ENCODE data around the gene STAG3. TPM values are rescaled to one million over a fixed set of nuclear protein-coding genes. Genes with fewer than 3 reads are reported as not detected.

The STAG3 gene
- total RNA-seq, 1 donor from 2014 or later: not detected

- H3K4me1 ChIP-seq: peaks cover 44% of the 10 kb centered on the region
- no peaks in the 10 kb centered on the region for H3K9me3 ChIP-seq
- H3K27ac ChIP-seq: no peak overlapping the region
- no peaks in the 10 kb centered on the region for H3K27me3 ChIP-seq
- no peak overlapping the region for H3K4me3 ChIP-seq
- TF ChIP-seq CTCF (IDR thresholded peaks at IDR 0.05) (no peak), POLR2AphosphoS5 (IDR thresholded peaks at IDR 0.05; ENCODE audit: insufficient read depth in 1 of 2, low read depth in 1 of 2) (no peak), POLR2A (IDR thresholded peaks at IDR 0.05) (no peak)
- DNase-seq (ENCODE audit: extremely low spot score in 2 of 2): no peak
- peaks cover 0 to 27% of the 10 kb centered on the region in 2 donors for H3K36me3 ChIP-seq
- intact Hi-C loops (cut with DNase I): no loop called here
Observed at GRCh38 chr7:100156331-100157068, 21.2 kb upstream of the STAG3 start.

- peaks cover 0 to 27% of the 10 kb centered on the region in 2 donors for H3K36me3 ChIP-seq
- no peak overlapping the region for H3K4me3 ChIP-seq
- peak overlapping the region; percentile 33 for H3K27ac ChIP-seq
- TF ChIP-seq POLR2A (IDR thresholded peaks at IDR 0.05): no peak
- TF ChIP-seq CTCF (IDR thresholded peaks at IDR 0.05): no peak
- no peak for TF ChIP-seq POLR2AphosphoS5 (IDR thresholded peaks at IDR 0.05; ENCODE audit: insufficient read depth in 1 of 2, low read depth in 1 of 2)
- intact Hi-C loops (cut with DNase I): no loop called here
- H3K4me1 ChIP-seq: peaks cover 44% of the 10 kb centered on the region
- no peaks in the 10 kb centered on the region for H3K9me3 ChIP-seq
- H3K27me3 ChIP-seq: no peaks in the 10 kb centered on the region
- DNase-seq (ENCODE audit: extremely low spot score in 2 of 2): no peak
Observed at GRCh38 chr7:100157069-100157333, 20.7 kb upstream of the STAG3 start.

- peak overlapping the region; percentile 80 for H3K27ac ChIP-seq
- H3K4me1 ChIP-seq: peaks cover 44% of the 10 kb centered on the region
- peaks cover 0 to 27% of the 10 kb centered on the region in 2 donors for H3K36me3 ChIP-seq
- intact Hi-C loops (cut with DNase I): no loop called here
- no peak for DNase-seq (ENCODE audit: extremely low spot score in 2 of 2)
- H3K9me3 ChIP-seq: no peaks in the 10 kb centered on the region
- no peaks in the 10 kb centered on the region for H3K27me3 ChIP-seq
- peak overlapping the region; percentile 75 to 79 for H3K4me3 ChIP-seq
- TF ChIP-seq POLR2AphosphoS5 (IDR thresholded peaks at IDR 0.05; ENCODE audit: insufficient read depth in 1 of 2, low read depth in 1 of 2) (peak in 1 of 2 donors; percentile 13), POLR2A (IDR thresholded peaks at IDR 0.05) (no peak)
Observed at GRCh38 chr7:100157334-100158228, 20.1 kb upstream of the STAG3 start.

- intact Hi-C loops (cut with DNase I): no loop called here
- peaks cover 0 to 18% of the 10 kb centered on the region in 2 donors for H3K36me3 ChIP-seq
- H3K27ac ChIP-seq: peak within 1 kb of the TSS; percentile 80
- no peaks in the 10 kb centered on the region for H3K27me3 ChIP-seq
- TF ChIP-seq CTCF (IDR thresholded peaks at IDR 0.05): no peak
- TF ChIP-seq POLR2A (IDR thresholded peaks at IDR 0.05): no peak
- peak; percentile 72 to 80 for TF ChIP-seq POLR2AphosphoS5 (IDR thresholded peaks at IDR 0.05; ENCODE audit: insufficient read depth in 1 of 2, low read depth in 1 of 2)
- H3K4me1 ChIP-seq: peaks cover 40% of the 10 kb centered on the region
- no peak for DNase-seq (ENCODE audit: extremely low spot score in 2 of 2)
- peak within 1 kb of the TSS; percentile 75 to 79 for H3K4me3 ChIP-seq
- no peaks in the 10 kb centered on the region for H3K9me3 ChIP-seq
Observed at GRCh38 chr7:100158229-100159098, 19.3 kb upstream of the STAG3 start, which contains the start of gene TRAPPC14. Gene TRAPPC14, minus strand, starts transcription at chr7:100158723. Its CDS starts 224 bp downstream, at chr7:100158499.

GRCh38 chr7:100159099-100159623, 18.6 kb upstream of the STAG3 start:
- Histone ChIP-seq H3K36me3 (peaks cover 0 to 17% of the 10 kb centered on the region in 2 donors), H3K9me3 (no peaks in the 10 kb centered on the region), H3K4me1 (peaks cover 33% of the 10 kb centered on the region), H3K27ac (peak overlapping the region; percentile 80), H3K27me3 (no peaks in the 10 kb centered on the region), H3K4me3 (peak overlapping the region; percentile 75 to 79)
- TF ChIP-seq POLR2AphosphoS5 (IDR thresholded peaks at IDR 0.05; ENCODE audit: insufficient read depth in 1 of 2, low read depth in 1 of 2): no peak
- no peak for TF ChIP-seq CTCF (IDR thresholded peaks at IDR 0.05)
- no peak for TF ChIP-seq POLR2A (IDR thresholded peaks at IDR 0.05)
- intact Hi-C loops (cut with DNase I): no loop called here
- no peak for DNase-seq (ENCODE audit: extremely low spot score in 2 of 2)
